ENCODE results near the gene LCN12.

Gene LCN12

GRCh38 chr9:136968333-136969127, 16.5 kb downstream of the LCN12 start:
- TF ChIP-seq EZH2phosphoT487 (conservative IDR thresholded peaks at IDR 0.05; ENCODE audit: low read length) = no peak
- no peak for TF ChIP-seq CTCF (IDR thresholded peaks at IDR 0.05; ENCODE audit: insufficient read depth, low read length, poor library complexity, severe bottlenecking)
- no peaks in the 10 kb centered on the region for H3K79me2 ChIP-seq (ENCODE audit: insufficient read depth, low read length)
- no peak overlapping the region for H3K9ac ChIP-seq (ENCODE audit: low read length)
- H3K9me3 ChIP-seq (ENCODE audit: insufficient read depth, low read length) = no peaks in the 10 kb centered on the region
- H4K20me1 ChIP-seq (ENCODE audit: low read depth, low read length) = no peaks in the 10 kb centered on the region
- no peaks in the 10 kb centered on the region for H3K9me2 ChIP-seq (replicated peaks; ENCODE audit: insufficient read depth, low read length)
- no peak overlapping the region for H3K27ac ChIP-seq (ENCODE audit: low read depth, low read length)
- H2AFZ ChIP-seq (ENCODE audit: low read depth, low read length, severe bottlenecking) = no peak overlapping the region
- H3K4me2 ChIP-seq (ENCODE audit: low read depth, low read length, poor library complexity, severe bottlenecking) = no peak overlapping the region
- H3K36me3 ChIP-seq (ENCODE audit: low read length) = no peaks in the 10 kb centered on the region
- no peaks in the 10 kb centered on the region for H3F3A ChIP-seq (ENCODE audit: insufficient read depth)
- H3K27me3 ChIP-seq (ENCODE audit: low read length) = no peaks in the 10 kb centered on the region
- no peak overlapping the region for H3K4me3 ChIP-seq (ENCODE audit: insufficient read depth, low read length, poor library complexity, severe bottlenecking)

DNA sequence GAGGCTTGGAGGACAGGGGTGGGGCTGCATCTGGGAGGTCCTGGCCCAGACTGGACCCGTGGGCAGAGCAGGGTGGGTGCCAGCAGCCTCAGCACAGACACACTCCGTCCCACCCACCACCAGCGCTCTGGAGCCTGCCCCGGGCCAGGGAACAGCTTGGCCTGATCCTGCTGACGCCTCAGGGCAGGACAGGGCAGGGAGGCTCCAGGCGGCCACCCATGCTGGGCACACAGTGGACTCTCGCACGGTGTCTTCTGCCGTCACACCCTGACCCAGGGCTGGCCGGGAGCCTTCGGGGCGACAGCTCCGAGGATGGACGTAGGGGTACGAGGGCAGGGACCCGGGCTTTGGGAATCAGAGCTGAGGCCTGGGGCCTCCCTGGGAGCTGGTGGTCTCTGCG, 17.1 kb downstream of the LCN12 start:
- Histone ChIP-seq H2AFZ (ENCODE audit: low read depth, low read length, severe bottlenecking) (no peak overlapping the region), H4K20me1 (ENCODE audit: low read depth, low read length) (no peaks in the 10 kb centered on the region), H3K27ac (ENCODE audit: low read depth, low read length) (no peak overlapping the region), H3K4me3 (ENCODE audit: insufficient read depth, low read length, poor library complexity, severe bottlenecking) (no peak overlapping the region), H3K36me3 (ENCODE audit: low read length) (no peaks in the 10 kb centered on the region), H3K4me2 (ENCODE audit: low read depth, low read length, poor library complexity, severe bottlenecking) (no peak overlapping the region), H3K79me2 (ENCODE audit: insufficient read depth, low read length) (no peaks in the 10 kb centered on the region), H3F3A (ENCODE audit: insufficient read depth) (no peaks in the 10 kb centered on the region), H3K27me3 (ENCODE audit: low read length) (no peaks in the 10 kb centered on the region), H3K9me3 (ENCODE audit: insufficient read depth, low read length) (no peaks in the 10 kb centered on the region), H3K9ac (ENCODE audit: low read length) (no peak overlapping the region), H3K9me2 (replicated peaks; ENCODE audit: insufficient read depth, low read length) (no peaks in the 10 kb centered on the region)
- no peak for TF ChIP-seq CTCF (IDR thresholded peaks at IDR 0.05; ENCODE audit: insufficient read depth, low read length, poor library complexity, severe bottlenecking)
- no peak for TF ChIP-seq EZH2phosphoT487 (conservative IDR thresholded peaks at IDR 0.05; ENCODE audit: low read length)

- Histone ChIP-seq H3K9ac (ENCODE audit: low read length) (no peak overlapping the region), H3K79me2 (ENCODE audit: insufficient read depth, low read length) (no peaks in the 10 kb centered on the region), H3K4me2 (ENCODE audit: low read depth, low read length, poor library complexity, severe bottlenecking) (no peak overlapping the region), H3K36me3 (ENCODE audit: low read length) (no peaks in the 10 kb centered on the region), H4K20me1 (ENCODE audit: low read depth, low read length) (no peaks in the 10 kb centered on the region), H2AFZ (ENCODE audit: low read depth, low read length, severe bottlenecking) (no peak overlapping the region), H3F3A (ENCODE audit: insufficient read depth) (no peaks in the 10 kb centered on the region), H3K9me3 (ENCODE audit: insufficient read depth, low read length) (no peaks in the 10 kb centered on the region), H3K9me2 (replicated peaks; ENCODE audit: insufficient read depth, low read length) (no peaks in the 10 kb centered on the region), H3K27ac (ENCODE audit: low read depth, low read length) (no peak overlapping the region), H3K4me3 (ENCODE audit: insufficient read depth, low read length, poor library complexity, severe bottlenecking) (no peak overlapping the region), H3K27me3 (ENCODE audit: low read length) (no peaks in the 10 kb centered on the region)
- TF ChIP-seq EZH2phosphoT487 (conservative IDR thresholded peaks at IDR 0.05; ENCODE audit: low read length) (no peak), CTCF (IDR thresholded peaks at IDR 0.05; ENCODE audit: insufficient read depth, low read length, poor library complexity, severe bottlenecking) (no peak)
Measured at GRCh38 chr9:136969774-136970173, 17.7 kb downstream of the LCN12 start.

All from SU-DHL-6 (cell line).